Stimulated activated CD8-positive, alpha-beta memory T cell treated with anti-CD3 and anti-CD28 coated beads, Interleukin-12 subunit alpha, Interleukin-12 subunit beta, amount 100 ng/mL, for 1 hour (primary cell): ENCODE data around the gene ARID3B.

Experiments
- DNase-seq: peaks from one replicate; pipeline ENCODE4 v3.0.0-alpha.2; 2020; ENCODE audit warnings: low read depth

The ARID3B gene

DNA sequence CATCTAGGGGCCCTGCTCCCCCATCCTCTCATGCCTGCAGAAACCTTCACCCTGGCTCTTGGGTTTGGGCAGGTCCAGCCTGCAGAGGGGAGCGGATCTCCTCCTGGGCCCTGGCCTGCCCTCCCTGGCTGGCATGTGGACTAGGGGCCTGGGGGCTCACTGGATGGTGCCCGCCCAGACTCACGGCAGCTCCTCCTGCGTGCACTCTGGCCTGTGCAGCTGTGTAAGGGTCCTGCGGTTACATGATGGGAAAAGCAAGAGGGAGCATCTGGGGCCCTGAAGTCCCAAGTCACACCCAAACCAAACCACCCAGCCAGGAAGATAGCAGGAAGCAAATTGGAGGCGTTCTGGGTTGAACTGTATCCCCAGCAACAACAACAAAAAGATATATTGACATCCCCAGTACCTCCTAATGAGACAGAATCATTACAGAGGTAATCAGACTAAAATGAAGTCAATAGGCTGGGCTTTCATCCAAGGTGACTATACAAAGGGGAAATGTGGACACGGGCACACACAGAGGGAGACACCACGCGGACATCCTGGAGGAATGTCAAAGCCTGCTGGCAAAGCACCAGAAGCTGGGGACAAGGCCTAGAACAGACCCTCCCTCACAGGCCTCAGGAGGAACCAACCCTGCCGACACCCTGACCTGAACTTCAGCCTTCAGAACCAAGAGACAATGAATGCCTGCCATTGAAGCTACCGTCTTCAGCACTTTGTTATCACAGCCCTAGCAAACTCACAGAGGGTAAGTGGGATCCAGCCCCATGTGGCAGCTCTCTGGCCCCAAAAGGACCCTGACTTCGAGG, 64.2 kb downstream of the ARID3B start:
- DNase-seq, result no peak

DNA sequence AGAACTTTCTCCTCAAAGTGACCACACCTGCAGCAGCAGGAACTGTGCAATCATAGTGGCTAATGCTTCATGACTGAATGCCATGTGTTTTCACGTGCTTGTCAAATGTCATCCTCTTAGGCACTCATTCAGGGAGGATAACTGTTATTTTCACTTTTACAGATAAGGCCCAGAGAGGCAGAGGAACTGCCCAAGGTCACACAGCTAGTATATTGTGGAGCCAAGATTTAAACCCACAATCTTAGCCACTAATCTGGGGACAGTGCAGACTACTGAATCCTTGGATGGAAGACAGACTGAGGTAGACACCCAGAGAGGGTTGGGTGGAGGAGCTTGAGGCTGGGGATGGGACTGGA, 64.8 kb downstream of the ARID3B start:
- no peak for DNase-seq

DNA sequence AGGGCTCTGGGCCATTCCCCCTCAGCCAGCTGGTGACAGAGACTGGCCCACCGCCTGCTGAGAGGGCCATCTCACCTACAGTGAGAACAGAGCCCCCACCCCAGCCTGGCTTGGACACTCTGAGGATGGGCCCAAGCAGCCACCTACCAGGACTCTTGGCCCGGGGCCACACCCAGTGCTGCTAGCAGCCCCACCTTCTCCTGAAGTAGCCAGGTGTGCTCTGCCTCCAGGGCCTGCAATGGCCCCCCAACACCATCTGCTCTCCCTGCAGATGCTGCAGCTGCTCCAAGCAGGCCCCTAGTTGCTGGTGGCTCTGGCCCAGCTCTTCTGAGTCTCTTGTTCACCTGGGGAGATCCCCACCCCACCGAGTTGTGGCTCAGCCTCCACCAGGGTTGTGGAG, 67.8 kb downstream of the ARID3B start:
- no peak for DNase-seq

- DNase-seq, result no peak
Observed at GRCh38 chr15:74609938-74610301, 68.9 kb downstream of the ARID3B start.

DNA sequence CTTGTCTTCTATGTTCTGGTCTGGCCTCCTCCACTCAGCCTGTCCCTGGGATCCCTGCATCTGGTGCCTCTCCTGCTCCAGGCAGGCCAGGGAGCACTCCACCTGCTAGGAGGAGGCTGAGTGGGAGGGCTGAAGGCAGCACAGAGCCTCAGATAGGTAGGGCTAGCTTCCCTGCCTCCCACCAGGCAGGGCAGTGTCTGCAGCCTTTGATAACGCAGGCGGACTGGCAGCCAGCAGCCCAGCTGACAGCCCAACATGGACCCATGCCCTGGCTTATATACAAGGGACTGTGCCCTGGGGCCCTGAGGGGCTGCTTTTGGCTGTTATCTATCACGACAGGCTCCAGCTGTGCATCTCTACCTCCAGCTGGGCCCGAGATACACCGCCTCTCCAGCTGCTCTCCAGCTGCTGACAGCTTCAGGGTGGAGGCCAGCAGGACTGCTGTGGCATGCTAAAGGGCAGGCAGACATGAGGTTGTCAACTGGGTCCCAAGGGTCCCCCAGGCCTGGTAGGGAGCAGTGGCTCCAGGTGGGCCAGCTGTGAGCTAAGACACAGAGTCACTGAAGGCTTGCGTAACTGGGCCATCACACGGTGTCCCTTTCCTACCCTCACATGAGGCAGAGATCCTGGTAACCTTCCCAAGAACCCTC, 69.4 kb downstream of the ARID3B start:
- DNase-seq, result no peak

GRCh38 chr15:74611341-74611740, 70.3 kb downstream of the ARID3B start:
- no peak for DNase-seq

GRCh38 chr15:74611834-74612233, 70.8 kb downstream of the ARID3B start:
- DNase-seq, result no peak

GRCh38 chr15:74612677-74613076, 71.7 kb downstream of the ARID3B start:
- DNase-seq, result no peak

DNA sequence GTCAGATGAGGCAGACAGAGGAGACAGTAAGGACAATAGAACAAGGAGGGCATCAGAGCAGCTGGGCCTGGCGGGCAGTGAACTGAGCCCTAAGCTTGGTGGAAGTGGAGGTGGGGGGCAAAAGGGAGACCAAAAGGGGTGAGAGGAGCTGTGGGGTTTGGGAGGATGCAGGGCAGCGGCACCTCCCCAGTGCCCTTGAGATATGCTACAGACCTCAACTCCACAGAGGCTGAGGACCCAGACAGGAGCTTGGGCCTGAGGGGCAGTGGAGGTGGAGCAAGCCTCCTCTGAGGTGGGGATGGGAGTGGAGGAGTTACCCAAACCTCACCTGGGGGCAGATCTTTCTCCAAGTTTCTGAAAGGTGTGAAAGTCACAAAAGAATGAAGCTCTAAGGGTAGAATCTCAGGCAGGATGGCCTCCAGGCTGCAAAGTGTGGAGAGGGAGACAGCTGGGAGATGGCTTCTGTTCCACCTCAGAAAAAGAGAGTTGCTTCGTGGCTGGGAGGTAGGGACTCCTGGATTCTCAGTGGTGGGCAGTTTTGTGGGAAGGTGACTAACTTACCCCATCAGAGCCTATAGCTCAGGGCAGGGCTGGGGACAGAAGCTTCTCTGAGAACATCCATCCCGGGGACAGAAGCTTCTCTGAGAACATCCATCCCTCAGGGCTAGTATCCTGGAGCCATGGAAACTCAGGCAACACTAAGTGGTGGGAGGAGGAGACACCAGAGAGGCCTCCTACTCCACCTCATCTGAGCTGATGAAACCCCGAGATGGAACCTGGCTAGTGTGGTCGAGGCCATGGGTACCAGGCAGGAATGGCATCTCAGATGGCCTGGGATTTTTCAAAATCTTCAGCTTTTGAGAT, 72.3 kb downstream of the ARID3B start:
- DNase-seq, result no peak

DNA sequence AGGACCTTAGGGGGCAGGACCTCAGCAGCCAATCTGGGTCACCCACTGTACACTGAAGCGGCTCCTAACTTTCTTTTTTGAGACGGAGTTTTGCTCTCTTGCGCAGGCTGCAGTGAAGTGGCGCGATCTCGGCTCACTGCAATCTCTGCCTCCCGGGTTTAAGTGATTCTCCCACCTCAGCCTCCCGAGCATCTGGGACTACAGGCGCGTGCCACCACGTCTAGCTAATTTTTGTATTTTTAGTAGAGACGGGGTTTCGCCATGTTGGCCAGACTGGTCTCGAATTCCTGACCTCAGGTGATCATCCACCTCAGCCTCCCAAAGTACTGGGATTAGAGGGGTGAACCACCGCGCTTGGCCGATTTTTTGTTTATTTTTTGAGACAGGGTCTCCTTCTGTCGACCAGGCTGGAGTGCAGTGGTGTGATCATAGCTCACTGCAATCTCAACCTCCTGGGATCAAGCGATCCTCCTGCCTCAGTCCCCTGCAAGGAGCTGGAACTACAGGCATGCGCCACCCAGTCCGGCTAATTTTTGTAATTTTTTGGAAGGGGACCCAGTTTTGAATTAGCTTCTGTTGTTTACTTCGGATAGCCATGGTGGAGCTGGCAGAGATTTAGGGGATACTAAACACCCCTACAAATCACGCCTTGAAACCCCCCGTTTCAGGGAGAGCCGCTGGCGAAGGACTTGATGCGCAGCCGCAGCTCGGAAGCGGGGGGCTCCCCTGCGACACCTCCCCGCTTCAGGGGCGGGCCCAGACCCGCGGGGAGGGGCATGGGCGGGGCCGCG, 73.1 kb downstream of the ARID3B start:
- no peak for DNase-seq

GRCh38 chr15:74614744-74615507, 73.9 kb downstream of the ARID3B start:
- peak; percentile 76 for DNase-seq

DNA sequence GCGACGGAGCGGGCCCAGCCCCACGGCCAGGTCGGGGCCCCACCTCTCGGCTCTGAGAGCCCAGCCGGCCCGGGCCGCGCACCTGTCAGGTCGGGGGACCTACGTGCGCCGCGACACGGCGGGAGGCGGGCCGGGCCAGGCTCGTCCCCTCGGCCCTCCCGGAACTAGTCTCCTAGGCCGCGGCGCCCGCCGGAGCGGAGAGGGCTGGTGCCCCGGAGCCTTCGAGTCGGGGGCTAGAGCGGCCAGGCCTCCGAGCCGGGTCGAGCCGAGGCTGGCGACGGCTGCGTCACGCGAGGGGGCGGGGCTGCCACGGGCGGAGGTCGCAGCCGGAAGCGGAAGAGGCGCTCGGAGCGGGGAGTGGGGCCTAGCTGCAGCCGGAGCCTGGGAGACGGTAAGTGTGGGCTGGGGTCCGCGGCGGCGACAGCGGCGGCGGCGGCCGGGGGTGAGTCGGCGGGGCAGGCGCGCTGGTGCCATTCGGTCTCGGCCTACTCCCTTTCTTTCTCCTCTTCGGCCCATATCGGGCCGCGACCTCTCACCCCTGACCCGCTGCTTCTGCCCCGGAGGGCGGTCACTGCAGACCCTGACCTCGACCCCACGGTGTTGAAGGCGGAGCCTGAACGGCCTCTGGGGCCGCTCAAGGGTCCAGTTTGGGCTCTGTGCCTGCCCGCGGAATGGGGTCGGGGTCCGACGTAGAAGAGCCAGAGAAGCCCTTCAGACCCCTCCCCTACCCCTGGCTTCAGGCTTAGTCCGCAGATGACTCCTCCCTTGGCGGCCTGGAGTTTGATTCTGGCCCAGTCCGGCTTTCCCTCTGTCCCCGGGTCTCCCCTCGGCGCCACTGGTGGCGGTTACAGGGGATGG, 74.7 kb downstream of the ARID3B start, which contains the start of gene CLK3:
CLK3 (plus strand) TSS at position 329 of the 858 bp plus-strand sequence. CDS start 3,361 bp downstream, outside the sequence.
- peak; percentile 93 for DNase-seq

- peak; percentile 49 for DNase-seq
Observed at GRCh38 chr15:74616366-74616939, 75.4 kb downstream of the ARID3B start.

GRCh38 chr15:74616996-74617395, 76.0 kb downstream of the ARID3B start:
- no peak for DNase-seq

GRCh38 chr15:74618841-74619596, 78.0 kb downstream of the ARID3B start:
- DNase-seq, result no peak

DNA sequence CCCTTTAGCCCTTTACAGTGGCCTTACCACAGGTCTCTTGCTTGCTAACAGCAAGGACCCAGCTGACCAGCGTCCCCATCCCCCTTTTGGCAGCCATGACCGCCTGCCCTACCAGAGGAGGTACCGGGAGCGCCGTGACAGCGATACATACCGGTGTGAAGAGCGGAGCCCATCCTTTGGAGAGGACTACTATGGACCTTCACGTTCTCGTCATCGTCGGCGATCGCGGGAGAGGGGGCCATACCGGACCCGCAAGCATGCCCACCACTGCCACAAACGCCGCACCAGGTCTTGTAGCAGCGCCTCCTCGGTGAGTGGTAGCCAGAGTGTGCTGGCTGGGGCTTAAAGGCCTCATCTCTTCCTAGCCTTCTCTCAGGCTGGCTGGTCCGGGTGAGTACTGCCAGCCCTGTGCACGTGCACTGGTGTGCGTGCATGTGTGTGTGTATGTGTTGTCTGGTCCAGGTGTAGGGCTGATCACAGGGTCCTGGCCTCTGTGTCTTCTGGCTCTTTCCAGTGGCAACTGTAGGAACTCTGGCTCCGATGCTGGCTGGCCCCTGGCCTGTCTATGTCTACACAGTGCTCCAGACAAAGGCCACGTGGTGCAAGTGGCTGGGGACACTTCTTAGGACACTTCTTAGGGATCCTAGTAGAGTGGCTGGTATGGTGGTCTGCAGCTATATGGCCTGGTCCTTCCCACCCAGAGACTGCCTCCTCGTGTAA, 79.1 kb downstream of the ARID3B start:
- no peak for DNase-seq

DNA sequence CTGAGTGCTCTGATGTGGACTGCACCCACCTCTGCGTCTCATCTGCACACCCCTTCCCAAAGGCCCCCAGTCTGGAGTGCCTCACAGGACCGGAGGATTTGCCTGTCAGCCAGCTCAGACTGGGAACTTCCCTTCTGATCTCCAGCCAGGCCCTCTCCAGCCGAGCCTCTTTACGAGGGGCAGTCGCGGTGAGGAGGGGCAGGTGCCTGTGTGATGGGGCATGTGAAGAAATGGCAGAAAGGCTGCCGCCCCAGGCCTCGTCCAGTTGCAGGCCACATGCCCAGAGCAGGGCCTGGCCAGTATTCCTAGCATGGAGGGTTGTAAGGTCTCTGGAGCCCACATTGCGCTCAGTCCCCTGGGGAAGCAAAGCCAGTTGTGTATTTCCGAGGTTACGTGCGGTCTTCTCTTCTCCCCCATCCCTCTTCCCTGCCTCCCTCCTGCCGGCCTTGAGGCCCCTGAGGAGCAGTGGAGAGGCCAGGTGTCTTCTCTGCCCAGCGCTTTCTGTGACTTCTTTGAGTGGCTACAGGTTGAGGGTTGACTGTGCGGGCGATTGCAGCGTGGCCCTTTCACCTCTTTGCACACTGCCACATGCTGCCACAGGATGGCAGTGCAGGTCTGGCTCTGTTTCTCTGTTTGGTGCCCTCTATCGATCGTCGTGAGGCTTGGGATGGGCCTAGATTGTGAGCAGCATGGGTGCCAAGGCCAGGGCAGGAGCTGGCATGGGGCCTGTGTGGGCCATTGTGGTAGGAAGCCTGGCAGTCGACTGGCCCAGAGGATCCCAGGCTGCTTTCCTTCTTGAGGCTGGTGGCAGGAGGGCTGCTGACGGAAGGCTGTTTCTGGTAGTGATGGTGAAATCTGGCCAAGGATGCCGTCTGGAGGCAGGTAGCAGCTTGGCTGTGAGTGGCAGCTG, 79.9 kb downstream of the ARID3B start:
- DNase-seq, result peak; percentile 40
